ENCODE results near the gene NR1H3. TPM values are rescaled to one million over a fixed set of nuclear protein-coding genes. Genes with fewer than 3 reads are reported as not detected.

The NR1H3 gene
- total RNA-seq, 2 donors from 2014 or later, result 15.9 to 23.2 TPM

DNA sequence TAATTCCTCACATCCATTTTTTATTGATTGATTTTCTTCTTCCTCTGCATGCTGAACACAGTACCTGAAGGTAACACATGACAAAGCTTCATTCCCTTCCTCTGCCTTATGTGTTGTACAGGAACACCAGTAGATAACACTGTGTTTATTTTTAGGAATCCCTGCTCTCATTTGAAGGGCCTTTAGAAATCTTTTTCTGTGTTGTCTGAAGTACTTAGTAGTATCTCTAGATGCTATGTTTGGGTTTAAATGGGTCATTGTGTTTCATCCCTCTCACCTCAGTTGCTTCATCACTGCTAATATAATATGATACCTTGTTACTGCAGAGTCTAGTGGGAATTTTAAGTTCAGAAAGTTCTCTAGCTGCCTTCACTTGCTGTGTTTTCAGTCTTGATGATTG, 22.3 kb downstream of the NR1H3 start:
- H3K4me3 ChIP-seq, result no peak overlapping the region
- no peaks in the 10 kb centered on the region for H3K27me3 ChIP-seq
- peaks cover 98% of the 10 kb centered on the region for H3K36me3 ChIP-seq
- no peaks in the 10 kb centered on the region for H3K9me3 ChIP-seq
- TF ChIP-seq, protein P1, sequence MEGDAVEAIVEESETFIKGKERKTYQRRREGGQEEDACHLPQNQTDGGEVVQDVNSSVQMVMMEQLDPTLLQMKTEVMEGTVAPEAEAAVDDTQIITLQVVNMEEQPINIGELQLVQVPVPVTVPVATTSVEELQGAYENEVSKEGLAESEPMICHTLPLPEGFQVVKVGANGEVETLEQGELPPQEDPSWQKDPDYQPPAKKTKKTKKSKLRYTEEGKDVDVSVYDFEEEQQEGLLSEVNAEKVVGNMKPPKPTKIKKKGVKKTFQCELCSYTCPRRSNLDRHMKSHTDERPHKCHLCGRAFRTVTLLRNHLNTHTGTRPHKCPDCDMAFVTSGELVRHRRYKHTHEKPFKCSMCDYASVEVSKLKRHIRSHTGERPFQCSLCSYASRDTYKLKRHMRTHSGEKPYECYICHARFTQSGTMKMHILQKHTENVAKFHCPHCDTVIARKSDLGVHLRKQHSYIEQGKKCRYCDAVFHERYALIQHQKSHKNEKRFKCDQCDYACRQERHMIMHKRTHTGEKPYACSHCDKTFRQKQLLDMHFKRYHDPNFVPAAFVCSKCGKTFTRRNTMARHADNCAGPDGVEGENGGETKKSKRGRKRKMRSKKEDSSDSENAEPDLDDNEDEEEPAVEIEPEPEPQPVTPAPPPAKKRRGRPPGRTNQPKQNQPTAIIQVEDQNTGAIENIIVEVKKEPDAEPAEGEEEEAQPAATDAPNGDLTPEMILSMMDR (IDR thresholded peaks at IDR 0.05), result no peak
- no peak for DNase-seq (ENCODE audit: low spot score)
- H3K4me1 ChIP-seq, result peaks cover 0 to 21% of the 10 kb centered on the region in 2 donors
- H3K27ac ChIP-seq, result peak overlapping the region; percentile 52 to 82

DNA sequence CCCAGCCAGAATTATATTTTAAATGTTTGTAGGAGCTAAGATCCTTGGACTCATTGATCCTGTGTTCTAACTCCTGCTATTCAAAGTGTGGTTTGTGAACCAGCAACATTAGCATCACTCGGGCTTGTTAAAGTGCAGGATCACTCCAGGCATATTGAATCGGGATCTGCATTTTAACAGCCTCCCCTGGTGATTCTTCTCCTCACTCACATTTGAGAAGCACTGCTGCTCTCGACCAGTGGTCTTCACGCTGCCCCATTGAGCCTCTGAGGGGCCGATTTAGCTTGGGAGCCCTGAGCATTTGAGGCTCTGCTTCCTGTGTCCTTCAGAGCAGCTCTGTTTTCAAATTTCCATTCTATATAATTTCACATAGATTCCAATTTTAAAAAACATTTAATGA, 23.1 kb downstream of the NR1H3 start:
- no peaks in the 10 kb centered on the region for H3K27me3 ChIP-seq
- TF ChIP-seq, protein P1 (IDR thresholded peaks at IDR 0.05), result no peak
- peak overlapping the region; percentile 52 to 82 for H3K27ac ChIP-seq
- no peak overlapping the region for H3K4me3 ChIP-seq
- H3K9me3 ChIP-seq, result no peaks in the 10 kb centered on the region
- H3K36me3 ChIP-seq, result peaks cover 97% of the 10 kb centered on the region
- H3K4me1 ChIP-seq, result peaks cover 0 to 29% of the 10 kb centered on the region in 2 donors
- DNase-seq (ENCODE audit: low spot score), result no peak

DNA sequence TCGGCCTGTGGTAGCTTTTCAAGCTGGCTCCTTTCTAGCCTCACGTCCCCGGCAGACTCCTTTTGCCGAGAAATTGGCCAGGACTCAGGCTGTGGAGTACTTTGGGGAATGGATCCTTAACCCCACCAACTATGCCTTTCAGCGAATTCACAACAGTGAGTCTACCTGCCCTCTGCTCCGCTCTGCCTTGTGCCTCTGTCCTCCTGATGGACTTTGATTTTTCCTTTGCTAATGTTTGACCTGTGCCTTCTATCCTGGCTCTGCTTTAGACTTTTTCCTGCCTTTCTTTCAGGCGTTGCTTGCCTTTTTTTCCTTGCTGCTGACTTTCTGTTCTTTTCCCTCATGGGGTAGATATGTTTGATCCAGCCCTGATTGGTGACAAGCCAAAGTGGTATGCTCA, 24.7 kb downstream of the NR1H3 start:
- Histone ChIP-seq H3K27me3 (no peaks in the 10 kb centered on the region), H3K27ac (peak overlapping the region in 1 of 2 donors; percentile 15), H3K36me3 (peaks cover 97% of the 10 kb centered on the region), H3K9me3 (no peaks in the 10 kb centered on the region), H3K4me3 (no peak overlapping the region), H3K4me1 (peaks cover 0 to 32% of the 10 kb centered on the region in 2 donors)
- TF ChIP-seq, protein P1 (IDR thresholded peaks at IDR 0.05), result no peak
- no peak for DNase-seq (ENCODE audit: low spot score)

DNA sequence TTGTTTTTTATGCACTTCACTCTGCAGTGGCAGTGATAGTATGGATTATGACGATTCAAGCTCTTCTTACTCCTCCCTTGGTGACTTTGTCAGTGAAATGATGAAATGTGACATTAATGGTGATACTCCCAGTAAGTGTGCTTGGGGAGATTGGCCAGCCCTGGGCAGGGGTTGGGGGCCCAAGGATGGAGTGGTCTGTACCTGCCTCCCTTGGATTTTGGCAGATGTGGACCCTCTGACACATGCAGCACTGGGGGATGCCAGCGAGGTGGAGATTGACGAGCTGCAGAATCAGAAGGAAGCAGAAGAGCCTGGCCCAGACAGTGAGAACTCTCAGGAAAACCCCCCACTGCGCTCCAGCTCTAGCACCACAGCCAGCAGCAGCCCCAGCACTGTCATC, 26.4 kb downstream of the NR1H3 start:
- H3K36me3 ChIP-seq, result peaks cover 89% of the 10 kb centered on the region
- no peaks in the 10 kb centered on the region for H3K27me3 ChIP-seq
- H3K4me1 ChIP-seq, result peaks cover 0 to 33% of the 10 kb centered on the region in 2 donors
- DNase-seq (ENCODE audit: low spot score), result no peak
- TF ChIP-seq, protein P1 (IDR thresholded peaks at IDR 0.05), result no peak
- H3K9me3 ChIP-seq, result no peaks in the 10 kb centered on the region
- H3K4me3 ChIP-seq, result no peak overlapping the region
- H3K27ac ChIP-seq, result no peak overlapping the region

DNA sequence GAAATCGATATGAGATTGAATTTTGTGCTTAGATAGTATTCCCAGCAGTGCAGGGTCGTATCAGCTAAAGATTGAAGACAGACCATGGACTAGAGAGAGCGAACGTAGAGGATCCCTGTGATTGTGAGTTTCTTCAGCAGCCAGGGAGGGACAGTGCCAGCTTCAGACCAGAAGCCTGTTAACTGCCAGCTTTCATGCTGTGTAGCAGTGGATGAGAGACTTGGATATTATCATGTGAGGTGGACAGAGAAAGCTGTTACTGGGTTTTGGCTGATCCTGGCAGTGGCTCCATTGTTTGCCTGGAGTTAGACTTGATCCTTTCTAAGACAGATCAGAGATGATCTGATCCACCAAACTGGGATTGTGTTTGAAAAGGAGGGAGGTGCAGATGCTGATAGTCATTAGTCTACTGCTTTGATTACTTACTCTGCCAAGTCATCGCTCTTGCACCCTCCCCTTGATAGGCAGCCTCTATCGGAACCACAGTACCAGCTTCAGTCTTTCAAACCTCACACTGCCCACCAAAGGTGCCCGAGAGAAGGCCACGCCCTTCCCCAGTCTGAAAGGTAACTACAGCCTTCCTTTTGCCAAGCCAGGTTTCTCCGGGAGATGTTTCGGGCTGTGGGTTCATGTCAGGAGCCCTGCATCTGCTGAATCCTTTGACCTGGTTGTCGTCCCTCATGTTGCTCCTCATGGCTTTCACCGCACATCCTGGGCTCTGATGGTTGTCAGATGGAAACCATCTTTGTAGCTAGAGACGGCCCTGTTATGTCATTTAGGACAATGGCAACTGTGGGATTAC, 28.4 kb downstream of the NR1H3 start:
- Histone ChIP-seq H3K9me3 (no peaks in the 10 kb centered on the region), H3K27ac (peak overlapping the region; percentile 57 to 80), H3K4me1 (peaks cover 0 to 28% of the 10 kb centered on the region in 2 donors), H3K36me3 (peaks cover 89% of the 10 kb centered on the region), H3K27me3 (no peaks in the 10 kb centered on the region), H3K4me3 (no peak overlapping the region)
- no peak for DNase-seq (ENCODE audit: low spot score)
- TF ChIP-seq, protein P1 (IDR thresholded peaks at IDR 0.05), result no peak

Measured in right atrium auricular region (tissue), 2 donors.